Measurements from ENCODE around the gene KRTAP9-4. TPM values are rescaled to one million over a fixed set of nuclear protein-coding genes. Genes with fewer than 3 reads are reported as not detected.
"Not testable (repeated sequence)": the region's sequence is repeated elsewhere in the genome, so short reads cannot be mapped to it uniquely, and the experiment has no call there.

Gene KRTAP9-4
- total and polyA plus RNA-seq, 11 donors = not detected

DNA sequence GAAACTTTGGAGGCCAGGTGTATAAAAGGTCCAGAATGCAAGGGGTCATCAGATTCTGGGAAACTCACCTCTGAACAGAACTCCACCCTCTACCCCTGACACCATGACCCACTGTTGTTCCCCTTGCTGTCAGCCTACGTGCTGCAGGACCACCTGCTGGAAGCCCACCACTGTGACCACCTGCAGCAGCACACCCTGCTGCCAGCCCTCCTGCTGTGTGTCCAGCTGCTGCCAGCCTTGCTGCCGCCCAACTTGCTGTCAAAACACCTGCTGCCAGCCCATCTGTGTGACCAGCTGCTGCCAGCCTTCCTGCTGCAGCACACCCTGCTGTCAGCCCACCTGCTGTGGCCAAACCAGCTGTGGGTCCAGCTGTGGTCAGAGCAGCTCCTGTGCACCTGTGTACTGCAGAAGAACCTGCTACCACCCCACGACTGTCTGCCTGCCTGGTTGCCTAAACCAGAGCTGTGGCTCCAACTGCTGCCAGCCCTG lies 11.5 kb upstream of the KRTAP9-4 start, which contains the start of gene KRTAP9-8:
KRTAP9-8 (plus strand) TSS at position 51 of the 489 bp plus-strand sequence; CDS start at position 104, 53 bp downstream.
- H3K36me3 ChIP-seq; ATAC-seq; DNase-seq; H3K27ac ChIP-seq; H3K4me1 ChIP-seq; H3K4me3 ChIP-seq; H3K9me3 ChIP-seq; intact Hi-C loops (cut with DNase I): not testable (repeated sequence)
- H3K27me3 ChIP-seq = peaks cover 0 to 24% (median 4%) of the 10 kb centered on the region in 9 donors
- WGBS, 4 donors = 30 to 53% (median 39%) methylated on average over 2 to 3 of the region's 3 CpGs

DNA sequence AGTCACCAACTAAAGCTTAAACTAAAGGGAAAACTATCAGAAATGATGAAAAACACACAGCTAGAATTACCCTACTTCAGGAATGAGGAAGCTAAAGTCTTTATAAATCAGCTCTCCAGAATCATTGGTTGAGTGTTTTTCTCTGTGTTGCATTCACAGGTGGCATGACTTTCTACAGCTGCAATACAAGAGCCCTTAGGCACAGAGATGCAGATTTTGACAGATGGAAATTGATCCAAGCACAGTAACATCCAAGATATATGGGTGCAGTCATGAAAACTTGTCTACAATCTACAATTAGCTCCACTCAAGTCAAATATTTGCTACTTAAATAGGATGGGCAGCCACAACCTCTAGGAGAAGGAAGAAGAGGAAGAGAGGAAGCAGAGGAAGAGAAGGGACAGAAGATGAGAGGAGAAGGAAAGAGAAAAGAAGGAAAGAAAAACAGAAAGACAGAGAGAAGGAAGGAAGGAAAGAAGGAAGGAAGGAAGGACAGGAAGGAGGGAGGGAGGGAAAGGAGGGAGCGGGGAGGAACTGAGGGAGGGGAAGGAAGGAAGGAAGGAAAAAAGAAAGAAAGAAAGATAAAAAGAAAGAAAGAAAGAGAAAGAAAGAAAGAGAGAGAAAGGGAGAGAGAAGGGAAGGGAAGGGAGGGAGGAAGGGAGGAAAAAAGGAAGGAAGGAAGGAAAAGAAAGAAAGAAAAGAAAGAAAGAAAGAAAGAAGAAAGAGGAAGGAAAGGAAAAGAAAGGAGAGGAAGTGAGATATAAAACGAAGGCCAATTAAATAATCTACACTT lies 2.3 kb upstream of the KRTAP9-4 start:
- peaks cover 0 to 19% (median 3%) of the 10 kb centered on the region in 9 donors for H3K27me3 ChIP-seq
- intact Hi-C loops (cut with DNase I); H3K4me1 ChIP-seq; H3K27ac ChIP-seq; ATAC-seq; DNase-seq; H3K36me3 ChIP-seq; H3K9me3 ChIP-seq; H3K4me3 ChIP-seq: not testable (repeated sequence)
- 46 to 57% (median 49%) methylated on average over 2 of the region's 2 CpGs for WGBS, 4 donors

DNA sequence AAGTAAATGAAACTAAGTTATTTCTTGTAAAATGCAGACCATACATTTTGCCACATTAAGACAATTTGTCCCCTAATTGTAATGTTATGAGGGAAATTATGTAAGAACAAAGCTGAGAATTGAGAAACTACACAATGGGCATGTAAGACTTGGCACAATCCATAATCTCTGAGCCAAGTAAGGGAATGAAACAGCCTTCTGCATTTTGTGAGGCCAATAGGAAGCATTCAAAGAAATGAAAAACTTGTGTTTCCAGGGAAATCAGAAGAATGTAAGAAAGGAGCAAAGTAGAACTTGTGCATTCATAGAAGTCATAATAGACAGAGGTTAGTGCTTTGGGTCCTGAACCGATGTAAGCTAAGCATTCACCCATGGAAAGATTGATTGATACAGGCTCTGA lies 1.8 kb downstream of the KRTAP9-4 start:
- H3K4me1 ChIP-seq = no peaks in the 10 kb centered on the region
- H3K4me3 ChIP-seq = no peak overlapping the region
- H3K27ac ChIP-seq = no peak overlapping the region
- WGBS, 4 donors = 78 to 95% (median 87%) methylated on average over 1 of the region's 1 CpG
- H3K36me3 ChIP-seq = no peaks in the 10 kb centered on the region
- TF ChIP-seq POLR2A (IDR thresholded peaks at IDR 0.05) = no peak
- TF ChIP-seq, protein P1, sequence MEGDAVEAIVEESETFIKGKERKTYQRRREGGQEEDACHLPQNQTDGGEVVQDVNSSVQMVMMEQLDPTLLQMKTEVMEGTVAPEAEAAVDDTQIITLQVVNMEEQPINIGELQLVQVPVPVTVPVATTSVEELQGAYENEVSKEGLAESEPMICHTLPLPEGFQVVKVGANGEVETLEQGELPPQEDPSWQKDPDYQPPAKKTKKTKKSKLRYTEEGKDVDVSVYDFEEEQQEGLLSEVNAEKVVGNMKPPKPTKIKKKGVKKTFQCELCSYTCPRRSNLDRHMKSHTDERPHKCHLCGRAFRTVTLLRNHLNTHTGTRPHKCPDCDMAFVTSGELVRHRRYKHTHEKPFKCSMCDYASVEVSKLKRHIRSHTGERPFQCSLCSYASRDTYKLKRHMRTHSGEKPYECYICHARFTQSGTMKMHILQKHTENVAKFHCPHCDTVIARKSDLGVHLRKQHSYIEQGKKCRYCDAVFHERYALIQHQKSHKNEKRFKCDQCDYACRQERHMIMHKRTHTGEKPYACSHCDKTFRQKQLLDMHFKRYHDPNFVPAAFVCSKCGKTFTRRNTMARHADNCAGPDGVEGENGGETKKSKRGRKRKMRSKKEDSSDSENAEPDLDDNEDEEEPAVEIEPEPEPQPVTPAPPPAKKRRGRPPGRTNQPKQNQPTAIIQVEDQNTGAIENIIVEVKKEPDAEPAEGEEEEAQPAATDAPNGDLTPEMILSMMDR (IDR thresholded peaks at IDR 0.05) = no peak
- no peaks in the 10 kb centered on the region for H3K9me3 ChIP-seq
- no peak for ATAC-seq
- intact Hi-C loops (cut with DNase I) = no loop called here
- H3K27me3 ChIP-seq = peaks cover 0 to 42% (median 5%) of the 10 kb centered on the region in 9 donors
- DNase-seq = no peak

DNA sequence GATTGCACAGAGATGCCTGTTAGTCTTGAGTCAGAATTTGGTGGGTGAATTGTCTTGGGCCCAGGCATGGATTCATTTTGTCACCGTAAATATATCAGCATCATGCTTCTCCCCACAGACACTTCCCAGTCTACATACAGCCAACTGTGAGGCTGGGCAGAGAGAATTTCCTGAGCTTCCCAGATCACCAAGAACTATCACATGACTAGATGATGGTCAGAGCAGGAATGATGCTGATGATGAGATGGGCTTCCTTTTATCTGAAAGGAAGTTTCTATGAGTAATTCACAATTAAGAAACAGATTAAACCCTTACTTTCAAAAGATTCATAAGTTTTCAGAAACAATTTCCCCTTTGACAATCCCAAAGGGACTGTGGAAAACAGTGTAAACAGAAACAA lies 5.4 kb downstream of the KRTAP9-4 start:
- H3K36me3 ChIP-seq = no peaks in the 10 kb centered on the region
- peaks cover 0 to 68% (median 12%) of the 10 kb centered on the region in 9 donors for H3K27me3 ChIP-seq
- ATAC-seq = no peak
- no peak overlapping the region for H3K4me3 ChIP-seq
- DNase-seq = no peak
- H3K9me3 ChIP-seq = no peaks in the 10 kb centered on the region
- 2 to 56% (median 31%) methylated on average over 1 of the region's 1 CpG for WGBS, 4 donors
- no peaks in the 10 kb centered on the region for H3K4me1 ChIP-seq
- intact Hi-C loops (cut with DNase I) = no loop called here
- no peak overlapping the region for H3K27ac ChIP-seq
- TF ChIP-seq, protein P1 (IDR thresholded peaks at IDR 0.05) = no peak
- TF ChIP-seq POLR2A (IDR thresholded peaks at IDR 0.05) = no peak

DNA sequence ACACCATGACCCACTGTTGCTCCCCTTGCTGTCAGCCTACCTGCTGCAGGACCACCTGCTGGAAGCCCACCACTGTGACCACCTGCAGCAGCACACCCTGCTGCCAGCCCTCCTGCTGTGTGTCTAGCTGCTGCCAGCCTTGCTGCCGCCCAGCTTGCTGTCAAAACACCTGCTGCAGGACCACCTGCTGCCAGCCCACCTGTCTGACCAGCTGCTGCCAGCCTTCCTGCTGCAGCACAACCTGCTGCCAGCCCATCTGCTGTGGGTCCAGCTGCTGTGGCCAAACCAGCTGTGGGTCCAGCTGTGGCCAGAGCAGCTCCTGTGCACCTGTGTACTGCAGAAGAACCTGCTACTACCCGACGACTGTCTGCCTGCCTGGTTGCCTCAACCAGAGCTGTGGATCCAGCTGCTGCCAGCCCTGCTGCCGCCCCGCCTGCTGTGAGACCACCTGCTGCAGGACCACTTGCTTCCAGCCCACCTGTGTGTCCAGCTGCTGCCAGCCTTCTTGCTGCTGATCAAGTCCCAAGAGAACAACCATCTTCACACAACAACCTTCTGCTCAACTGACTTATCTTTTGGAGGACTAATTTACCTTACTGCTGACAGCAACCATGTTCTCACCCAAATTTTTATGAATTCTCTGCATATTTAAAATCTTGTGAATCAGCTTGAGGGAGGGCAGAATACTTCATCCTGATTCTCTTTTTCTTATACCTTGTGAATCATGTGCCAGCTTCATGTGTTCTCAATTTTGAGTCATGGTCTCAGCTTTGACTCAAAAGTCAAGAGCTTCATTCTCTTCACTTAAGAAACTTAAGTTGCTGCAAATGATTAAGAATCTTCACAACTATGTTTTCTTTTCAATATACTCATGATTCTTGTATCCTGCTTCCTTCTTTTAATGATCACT lies 6.1 kb downstream of the KRTAP9-4 start, which contains the start of gene KRTAP9-9:
KRTAP9-9 (plus strand) TSS at position 4 of the 910 bp plus-strand sequence.
- H3K4me1 ChIP-seq; intact Hi-C loops (cut with DNase I); ATAC-seq; H3K9me3 ChIP-seq; H3K27ac ChIP-seq; H3K4me3 ChIP-seq; H3K36me3 ChIP-seq; DNase-seq: not testable (repeated sequence)
- peaks cover 0 to 69% (median 12%) of the 10 kb centered on the region in 9 donors for H3K27me3 ChIP-seq
- WGBS, 4 donors = 66 to 94% (median 78%) methylated on average over 2 to 5 of the region's 5 CpGs

Measured in heart left ventricle (tissue), 16 donors.